GM19397 (cell line): ENCODE measurements around the gene GRB10.
"Not testable (repeated sequence)": the region's sequence is repeated elsewhere in the genome, so short reads cannot be mapped to it uniquely, and the experiment has no call there.

Experiments used
- ATAC-seq: cut with Tn5 transposase; IDR thresholded peaks from one replicate; pipeline ENCODE4 v1.9.1; 2021; ENCODE audit warnings: mild to moderate bottlenecking, moderate library complexity; ENCODE audit not compliant: unreplicated experiment

Gene GRB10

DNA sequence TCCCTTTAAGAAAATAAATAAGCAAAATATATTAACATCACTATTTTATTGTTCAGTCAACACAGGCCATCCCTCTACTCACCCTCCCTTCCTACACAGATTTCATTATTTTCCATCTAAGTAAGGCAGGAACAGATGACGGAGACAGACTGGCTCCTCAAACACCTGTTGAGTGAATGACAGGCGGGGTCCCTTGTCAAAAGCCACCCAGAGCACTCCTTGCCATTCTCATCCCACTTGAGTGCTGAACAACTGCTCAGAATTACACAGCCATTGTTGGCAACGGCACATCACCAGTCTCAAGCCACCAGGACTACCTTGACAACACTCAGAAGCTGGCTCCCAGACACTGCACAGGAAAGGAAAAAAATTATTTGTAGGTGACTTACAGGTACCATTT, 3.3 kb downstream of the GRB10 start:
- no peak for ATAC-seq

DNA sequence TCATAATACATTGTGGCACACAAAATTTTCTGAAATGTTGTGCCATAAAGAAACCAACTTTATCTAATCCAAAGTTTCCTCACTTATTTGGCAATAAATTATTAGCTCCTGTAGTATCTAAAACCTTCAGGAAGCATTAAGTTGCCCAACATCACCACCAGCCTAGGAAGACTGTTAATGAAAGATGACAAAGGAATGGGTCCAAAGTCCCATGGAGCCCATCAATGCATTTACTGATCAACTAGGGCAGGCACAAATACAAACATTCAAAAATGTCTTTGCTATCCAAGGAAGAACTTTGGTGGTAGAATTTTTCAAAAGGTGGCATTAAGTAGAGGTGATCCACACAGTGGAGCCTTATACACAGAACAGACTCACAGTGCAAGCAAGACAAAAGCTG, 4.5 kb downstream of the GRB10 start:
- no peak for ATAC-seq

DNA sequence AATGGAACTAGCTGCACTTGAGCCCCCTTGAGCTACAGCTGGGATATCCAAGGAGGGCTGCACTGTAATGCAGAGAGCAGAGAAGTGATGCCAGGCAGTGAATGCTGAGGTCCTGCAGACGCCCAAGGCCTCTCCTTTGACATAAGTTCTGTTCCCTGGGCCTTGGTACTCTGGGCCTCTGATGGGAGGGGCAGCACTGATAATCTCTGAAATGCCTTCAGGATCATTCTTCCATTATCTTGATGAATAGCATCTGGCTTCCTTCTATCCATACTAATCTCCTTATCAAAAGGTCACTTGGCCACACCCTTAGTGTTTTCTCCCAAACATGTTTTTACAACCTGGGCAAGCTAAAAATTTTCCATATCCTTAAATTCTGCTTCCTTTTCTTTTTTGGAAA, 6.9 kb downstream of the GRB10 start:
- ATAC-seq, result no peak

DNA sequence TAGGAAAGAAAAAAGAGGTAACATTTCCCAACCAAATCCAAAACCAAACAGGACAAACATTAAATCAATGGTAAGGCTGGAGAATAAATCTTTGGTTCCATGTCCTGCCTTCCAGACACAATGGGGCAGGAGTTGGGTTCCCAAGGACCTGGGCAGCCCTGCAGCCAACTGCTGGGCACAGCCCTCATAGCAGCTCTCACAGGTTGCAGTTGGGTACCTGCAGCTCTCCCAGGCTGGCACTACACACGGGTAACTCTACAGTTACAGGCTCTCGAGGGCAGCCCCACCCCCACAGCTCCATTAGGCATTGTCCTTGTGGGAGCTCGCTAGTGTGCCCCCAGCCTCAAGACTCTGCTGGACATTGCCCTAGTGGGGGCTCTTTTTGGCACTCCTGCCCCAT, 7.5 kb downstream of the GRB10 start:
- ATAC-seq, result no peak

DNA sequence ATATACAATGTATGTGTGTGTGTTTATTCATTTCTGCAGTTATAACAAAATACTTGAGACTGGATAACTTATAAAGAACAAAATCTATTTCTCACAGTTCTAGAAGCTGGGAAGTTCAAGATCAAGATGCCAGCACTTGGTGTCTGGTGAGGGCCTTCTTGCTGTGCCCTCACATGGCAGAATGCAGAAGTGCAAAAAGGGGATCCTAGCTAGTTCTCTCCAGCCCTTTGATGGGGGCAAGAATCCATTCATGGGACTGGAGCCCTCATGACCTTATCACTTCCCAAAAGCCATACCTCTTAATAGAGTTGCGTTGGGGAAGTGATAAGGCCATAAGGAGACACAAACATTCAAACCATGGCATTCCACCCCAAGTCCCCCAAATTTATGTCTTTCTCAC, 8.4 kb downstream of the GRB10 start:
- no peak for ATAC-seq

DNA sequence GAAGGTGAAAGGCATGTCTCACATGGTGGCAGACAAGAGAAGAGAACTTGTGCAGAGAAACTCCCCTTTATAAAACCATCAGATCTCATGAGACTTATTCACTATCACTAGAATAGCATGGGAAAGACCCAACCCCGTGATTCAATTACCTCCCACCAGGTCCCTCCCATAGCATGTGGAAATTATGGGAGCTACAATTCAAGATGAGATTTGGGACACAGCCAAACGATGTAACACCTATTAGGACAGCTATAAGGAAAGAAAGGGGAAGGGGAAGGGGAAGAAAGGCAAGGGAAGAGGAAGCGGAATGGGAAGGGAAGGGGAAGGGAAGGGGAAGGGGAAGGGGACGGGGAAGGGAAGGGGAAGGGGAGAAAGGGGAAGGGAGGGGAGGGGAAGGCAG, 9.6 kb downstream of the GRB10 start:
- ATAC-seq, result not testable (repeated sequence)

DNA sequence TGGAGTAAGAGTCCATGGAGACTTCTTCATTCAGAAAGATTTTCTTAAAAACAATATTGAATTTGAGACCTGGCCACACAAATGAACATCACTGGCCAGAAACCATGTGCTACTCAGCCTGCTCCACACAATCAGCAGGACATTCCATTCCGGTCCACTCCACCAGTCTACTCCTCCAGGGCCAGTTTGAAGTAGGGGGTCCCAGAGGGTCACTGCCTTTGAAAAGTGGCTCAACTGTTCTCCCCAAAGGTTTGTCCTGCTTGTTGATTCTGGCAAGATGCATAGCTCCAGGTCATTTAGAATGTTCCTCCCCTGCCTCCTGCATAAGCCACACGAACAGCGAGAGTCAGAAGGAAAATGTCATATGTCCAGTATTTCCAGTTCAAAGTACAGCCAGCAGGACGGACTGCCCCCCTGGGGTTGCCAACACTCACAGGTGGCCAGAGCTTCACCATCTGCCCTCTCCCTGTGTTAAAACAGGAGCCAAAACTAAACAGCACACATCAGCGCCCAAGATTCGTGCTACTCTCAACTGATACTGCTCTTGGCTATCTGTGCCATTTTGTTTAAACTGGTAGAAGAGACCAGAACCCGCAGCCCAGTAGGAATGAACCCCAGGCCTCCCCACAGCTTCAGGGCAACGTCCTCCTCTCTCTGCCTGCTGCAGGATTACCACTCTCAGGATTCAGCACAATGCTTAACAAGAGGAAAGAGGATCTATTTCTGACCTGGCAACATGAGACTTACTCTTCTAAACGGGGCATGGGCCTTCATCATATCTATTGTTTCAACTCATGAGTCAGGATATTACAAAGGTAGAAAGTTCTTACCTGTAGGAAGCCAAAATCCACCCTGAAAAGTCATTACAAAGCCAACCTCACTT, 11.3 kb downstream of the GRB10 start:
- ATAC-seq, result no peak

DNA sequence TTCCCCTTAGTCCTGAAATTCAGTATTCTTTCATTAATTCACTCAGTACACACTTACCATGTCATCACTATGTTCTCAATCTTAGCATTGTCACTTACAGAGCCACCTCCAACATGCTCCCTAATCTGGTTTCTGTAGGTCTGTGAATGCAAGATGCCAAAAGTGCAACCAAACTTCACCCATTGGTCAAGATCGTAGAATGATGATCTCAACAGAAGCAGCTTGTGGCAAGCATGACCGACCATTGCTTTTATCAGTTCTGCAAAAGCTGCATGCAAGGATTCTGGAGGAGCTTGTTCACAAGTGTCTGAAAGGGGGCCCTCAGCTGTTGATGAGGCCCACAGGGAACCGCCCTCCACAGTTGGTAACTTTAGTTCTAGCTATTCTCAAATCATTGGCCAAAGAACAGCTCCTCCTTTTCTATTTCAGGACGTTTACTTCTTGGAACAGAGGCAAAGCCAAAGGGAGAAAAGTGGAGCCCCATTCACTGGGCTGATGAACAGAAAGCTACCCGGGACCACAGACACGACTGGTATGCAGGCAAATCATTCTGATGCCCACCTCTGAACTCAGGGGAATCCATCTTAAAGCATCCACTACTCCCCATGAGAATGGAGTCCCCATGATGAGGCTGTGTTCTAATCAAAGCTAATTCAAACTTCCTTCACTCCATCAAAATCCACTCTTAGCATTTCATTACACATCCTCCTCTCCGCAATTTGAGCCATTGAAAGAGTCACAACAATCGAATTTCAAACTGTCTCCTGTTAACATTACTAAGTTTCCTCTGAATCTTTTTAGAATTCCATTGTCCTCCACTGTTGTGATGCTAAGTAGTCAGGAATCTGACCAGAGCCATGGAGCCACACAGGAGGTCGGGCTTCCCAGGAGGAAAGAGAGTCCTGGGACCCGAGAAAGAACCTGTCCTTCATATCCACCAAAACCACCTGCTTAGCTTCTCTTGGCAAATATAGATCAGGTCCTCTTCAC, 13.9 kb downstream of the GRB10 start:
- no peak for ATAC-seq

DNA sequence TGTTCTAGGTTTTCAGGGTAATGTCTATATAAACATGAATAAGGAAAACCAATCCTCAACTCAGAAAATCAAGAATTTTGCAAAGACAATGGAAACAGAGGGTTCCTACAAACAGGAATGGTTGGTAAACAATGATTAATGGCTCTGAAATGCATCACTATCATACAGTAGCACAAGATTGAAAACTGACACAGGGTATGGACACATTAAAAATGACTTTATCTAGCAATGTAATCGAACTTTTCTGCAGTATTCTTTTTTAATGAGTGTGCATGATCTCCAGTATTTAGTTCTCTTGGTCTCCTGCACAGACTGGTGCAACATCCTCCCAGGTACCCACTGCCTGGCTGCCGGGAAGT, 15.9 kb downstream of the GRB10 start:
- ATAC-seq, result no peak

DNA sequence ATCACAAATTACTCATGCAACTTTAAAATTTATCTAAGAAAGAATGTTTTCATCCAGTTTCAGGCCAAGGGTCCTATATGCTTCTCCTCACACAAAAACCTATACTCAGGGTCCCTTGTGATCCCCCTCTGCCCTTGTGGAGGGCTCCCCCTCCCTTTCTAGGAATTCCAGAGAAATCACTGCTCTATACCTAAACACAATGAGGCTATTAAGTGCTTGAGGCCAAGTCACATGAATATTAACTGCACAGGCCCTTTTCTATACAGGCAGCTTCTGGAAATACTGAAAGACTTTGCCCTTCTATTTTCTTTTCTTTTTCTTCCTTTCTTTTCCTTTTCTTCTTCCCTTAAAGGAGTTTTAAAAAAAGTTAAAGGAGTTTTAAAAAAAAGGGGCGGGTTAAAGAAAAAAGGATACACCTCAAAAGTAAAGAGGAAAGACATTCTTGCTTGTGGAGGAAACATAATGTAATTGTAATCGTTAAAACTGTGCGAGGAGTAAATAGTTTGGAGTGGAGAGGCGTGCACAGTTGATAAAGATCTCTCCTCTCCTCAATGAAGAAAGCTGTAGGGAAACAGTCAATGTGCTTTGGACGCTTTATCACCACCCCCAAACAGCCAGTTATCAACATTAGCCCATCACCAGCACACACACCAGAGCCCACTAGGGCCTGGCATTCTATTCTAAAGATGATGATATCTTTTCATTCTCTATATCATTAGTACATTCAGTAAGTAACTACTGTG, 16.4 kb downstream of the GRB10 start:
- no peak for ATAC-seq

DNA sequence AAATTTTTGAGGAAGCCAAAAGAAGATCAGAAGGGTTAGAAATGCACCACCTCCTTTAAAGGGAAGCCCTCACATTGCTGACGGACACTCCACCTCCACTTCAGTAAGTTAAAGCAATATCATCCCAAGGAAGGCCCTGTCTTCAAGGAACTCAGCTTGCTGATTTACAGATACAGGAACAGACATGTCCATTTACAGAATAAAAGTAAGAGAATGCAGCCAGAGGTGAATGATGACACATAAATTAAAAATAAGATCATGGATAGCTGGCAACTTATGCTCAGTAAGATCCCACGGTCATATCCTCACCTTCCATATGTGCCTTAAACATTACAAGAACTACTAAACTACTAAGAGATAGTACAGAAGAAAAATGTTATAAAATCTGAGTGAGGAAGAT, 20.4 kb downstream of the GRB10 start:
- no peak for ATAC-seq

DNA sequence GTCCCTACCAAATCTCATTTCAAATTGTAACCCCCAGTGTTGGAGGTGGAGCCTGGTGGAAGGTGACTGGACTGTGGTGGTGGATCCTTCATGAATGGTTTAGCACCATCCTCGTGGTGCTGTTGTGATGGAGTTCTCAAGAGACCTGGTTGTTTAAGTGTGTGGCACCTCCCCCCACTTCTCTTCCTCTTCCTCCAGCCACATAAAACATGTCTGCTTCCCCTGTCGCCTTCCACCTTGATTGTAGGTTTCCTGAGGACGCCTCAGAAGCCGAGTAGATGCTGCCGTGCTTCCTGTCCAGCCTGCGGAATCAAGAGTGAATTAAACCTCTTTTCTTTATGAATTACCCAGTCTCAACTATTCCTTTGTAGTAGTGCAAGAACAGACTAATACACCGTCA, 21.0 kb downstream of the GRB10 start:
- ATAC-seq, result no peak

DNA sequence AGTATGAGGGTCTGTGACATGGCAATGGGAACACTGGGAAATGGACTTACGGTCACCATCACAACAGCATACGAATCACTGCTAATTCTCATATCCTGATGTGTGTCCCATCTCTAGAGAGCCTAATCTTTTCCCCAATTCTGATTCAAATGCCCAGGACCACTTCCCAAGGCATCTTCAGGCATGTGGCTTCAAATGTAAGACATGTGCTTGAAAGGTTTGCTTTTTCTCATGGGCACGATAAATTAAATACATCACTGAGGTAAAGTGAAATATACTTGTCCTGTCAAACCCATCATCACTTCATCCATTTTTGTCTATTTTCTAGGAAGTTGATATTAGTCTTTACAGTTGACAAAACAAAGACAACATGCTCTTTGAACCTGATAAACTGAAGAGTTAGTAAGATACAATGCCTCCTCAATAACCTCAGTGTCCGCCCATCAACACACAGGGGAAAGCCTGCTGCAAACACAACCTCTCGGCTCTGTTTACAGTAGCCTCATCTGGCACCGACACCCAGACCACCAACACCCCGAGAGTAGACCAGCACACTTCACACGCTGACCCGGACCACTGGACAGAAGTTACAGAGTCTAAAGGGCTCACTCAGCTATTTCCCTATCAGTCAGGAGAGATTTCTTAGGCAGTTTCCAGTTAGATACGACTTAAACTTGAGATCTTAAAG, 24.8 kb downstream of the GRB10 start:
- no peak for ATAC-seq

DNA sequence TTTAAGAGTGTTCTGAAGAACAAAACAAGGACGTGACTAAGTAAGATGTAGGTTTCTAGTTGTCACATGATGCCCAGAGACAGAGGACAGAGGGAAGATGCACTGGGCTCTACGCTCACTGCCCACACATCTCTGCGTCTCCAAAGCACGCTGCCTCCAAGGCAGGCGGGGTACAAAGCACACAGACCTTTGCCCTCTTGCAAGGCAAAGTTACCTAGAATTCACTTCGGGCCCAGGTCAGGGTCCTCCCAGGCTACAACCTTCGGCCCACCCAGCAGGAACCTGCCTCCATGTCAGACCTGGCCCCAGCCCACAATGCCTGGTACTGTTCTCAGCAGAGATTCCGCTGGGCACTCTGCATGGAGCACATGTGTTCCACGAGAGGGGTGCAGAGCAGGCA, 26.5 kb downstream of the GRB10 start:
- ATAC-seq, result no peak

DNA sequence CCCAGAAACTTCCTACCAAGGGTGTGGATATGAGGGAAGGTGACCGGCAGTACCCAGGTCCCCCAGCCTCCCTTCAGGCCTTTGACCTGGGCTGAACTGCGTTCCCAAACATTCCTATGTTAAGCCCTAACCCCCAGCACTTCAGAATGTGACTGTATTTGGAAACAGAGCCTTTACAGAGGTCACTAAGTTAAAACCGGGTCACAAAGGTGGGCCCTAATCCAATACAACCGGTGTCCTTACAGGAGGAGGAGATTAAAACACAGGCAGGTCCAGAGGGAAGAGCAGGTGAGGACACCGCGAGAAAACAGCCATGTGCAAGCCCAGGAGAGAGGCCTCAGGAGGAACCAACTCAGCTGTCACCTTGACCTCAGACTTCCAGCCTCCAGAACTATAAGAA, 28.0 kb downstream of the GRB10 start:
- no peak for ATAC-seq

DNA sequence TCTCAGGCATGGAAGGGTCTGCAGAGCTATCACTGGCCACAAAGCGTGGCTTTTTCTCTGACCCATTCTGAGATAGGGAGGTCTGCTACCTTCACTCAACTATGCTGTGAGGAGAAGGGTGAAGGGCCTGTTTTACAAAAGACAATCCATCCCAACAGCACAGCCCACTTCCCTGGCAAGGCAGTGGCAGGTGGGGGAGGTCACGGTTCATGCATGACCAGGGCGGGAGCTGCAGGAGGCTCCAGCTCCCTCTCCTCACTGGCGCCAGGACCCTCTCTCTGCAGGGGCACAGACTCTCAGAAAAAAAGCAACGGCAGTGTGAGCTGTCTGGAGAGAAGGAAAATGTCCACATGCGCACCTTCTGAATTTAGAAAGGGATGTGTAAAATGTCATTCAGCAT, 28.5 kb downstream of the GRB10 start:
- no peak for ATAC-seq

DNA sequence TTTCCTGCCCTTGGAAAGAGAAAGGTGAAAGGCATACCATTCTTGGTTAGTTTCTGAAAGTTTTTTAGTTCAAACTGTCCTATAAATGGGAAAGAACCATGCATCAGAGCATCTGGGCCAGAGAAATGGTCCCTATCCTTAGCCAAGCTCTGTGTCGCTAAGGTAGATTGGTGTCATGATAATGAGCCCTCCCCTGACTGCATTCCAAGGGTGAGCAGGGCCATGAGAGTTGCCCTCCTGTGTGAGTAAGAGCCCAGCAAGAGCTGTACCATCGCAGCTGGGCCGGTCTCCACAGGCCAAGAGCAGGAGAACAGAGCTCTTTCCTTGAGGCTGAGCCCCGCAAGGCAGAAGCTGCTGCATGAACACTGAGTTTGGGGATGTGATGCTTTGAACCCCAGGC, 30.3 kb downstream of the GRB10 start:
- ATAC-seq, result no peak

DNA sequence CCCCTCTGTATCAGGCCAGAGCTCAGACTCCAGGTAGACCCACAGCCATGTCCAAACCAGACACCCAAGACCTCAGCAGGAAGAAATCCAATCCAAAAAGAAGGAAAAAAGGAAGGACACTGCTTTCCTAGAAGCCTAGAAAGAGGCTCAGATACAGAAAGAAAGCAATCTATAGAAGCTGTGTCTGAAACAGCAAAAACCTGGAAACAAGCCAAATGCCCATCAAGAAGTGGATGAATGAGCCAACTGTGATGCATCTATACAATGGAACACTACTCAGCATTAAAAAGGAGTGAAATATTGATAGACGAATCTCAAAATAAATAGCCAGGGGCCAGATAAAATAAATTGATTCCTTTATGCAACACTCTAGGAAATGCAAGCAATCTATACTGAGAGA, 31.6 kb downstream of the GRB10 start:
- ATAC-seq, result no peak

DNA sequence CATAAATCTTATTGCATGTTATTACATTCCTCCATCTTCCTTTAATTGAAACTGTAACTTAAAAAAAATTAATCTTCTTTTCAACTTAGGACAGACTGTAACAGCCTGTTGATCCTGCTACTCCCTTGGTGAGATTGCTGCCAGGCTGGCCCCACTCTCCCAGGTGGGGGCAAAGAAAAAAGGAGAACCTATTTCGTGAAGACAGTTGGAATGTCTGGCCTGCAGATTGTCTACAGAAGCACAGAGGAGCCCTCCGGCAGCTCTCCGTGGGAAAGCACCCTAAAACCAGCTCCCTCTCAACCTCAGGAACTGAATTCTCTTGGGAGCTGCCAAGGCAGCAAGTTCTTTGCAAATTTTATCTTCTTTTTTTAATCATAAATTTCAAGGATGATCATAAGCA, 32.8 kb downstream of the GRB10 start:
- ATAC-seq, result no peak

DNA sequence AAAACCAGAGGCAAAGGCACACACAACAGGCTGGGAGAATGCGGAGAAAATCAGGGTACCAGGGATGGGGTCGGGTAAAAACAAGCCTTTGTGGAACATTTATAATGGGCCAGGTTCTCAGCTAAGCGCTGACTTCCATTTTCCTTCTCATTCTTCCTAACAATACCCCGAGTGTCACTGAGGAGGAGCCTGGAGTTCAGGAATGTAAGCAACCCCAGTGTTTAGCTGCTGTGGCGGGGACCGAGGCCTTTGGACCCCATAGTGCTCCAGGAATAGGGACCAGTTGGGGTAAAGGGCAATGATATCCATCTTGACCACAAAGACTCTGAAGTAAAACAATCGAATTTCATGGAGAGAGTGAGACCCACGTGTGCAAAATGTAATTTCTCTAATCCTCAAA, 34.2 kb downstream of the GRB10 start:
- ATAC-seq, result no peak

DNA sequence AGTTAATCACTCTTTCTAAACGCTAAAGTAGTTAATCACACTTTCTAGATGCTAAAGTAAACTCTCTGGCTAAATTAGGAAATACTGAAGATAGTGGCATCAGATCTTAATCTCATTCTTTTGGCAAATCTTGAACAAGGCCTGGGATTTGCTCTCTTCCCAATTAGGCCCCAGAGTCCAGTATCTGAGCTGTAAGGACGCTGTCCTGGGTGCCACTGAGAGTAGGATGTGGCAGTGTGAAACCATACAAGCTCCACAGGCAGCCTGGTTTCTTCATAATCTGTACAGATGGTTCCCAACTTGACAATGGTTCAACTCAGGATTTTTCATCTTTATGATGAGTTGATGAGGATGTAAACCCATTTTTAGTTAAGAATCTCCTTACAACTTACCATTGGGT, 36.9 kb downstream of the GRB10 start:
- ATAC-seq, result no peak
